HFFc6 (cell line): Measurements from ENCODE around the gene FMN2. TPM values are rescaled to one million over a fixed set of nuclear protein-coding genes. Genes with fewer than 3 reads are reported as not detected.

Experiments used
- DNase-seq: peaks from one replicate; pipeline ENCODE4 v3.0.0-alpha.2; 2018
- H3K27ac Mint-ChIP-seq: 2 replicates; pipeline ENCODE4 v1.8.0; 2020; ENCODE audit warnings: mild to moderate bottlenecking, mixed read lengths
- H3K27me3 Mint-ChIP-seq: 2 replicates; pipeline ENCODE4 v1.8.0; 2021; ENCODE audit warnings: mild to moderate bottlenecking, moderate library complexity, mixed read lengths; ENCODE audit not compliant: insufficient read depth
- H3K36me3 Mint-ChIP-seq: 2 replicates; pipeline ENCODE4 v1.8.0; 2021; ENCODE audit warnings: low read depth, mixed read lengths
- H3K4me1 Mint-ChIP-seq: 2 replicates; pipeline ENCODE4 v1.8.0; 2020; ENCODE audit warnings: low read depth, mixed read lengths
- H3K4me3 Mint-ChIP-seq: 2 replicates; pipeline ENCODE4 v1.8.0; 2020; ENCODE audit warnings: mild to moderate bottlenecking, moderate library complexity, mixed read lengths
- H3K9me3 Mint-ChIP-seq: 2 replicates; pipeline ENCODE4 v1.8.0; 2020; ENCODE audit warnings: mild to moderate bottlenecking, mixed read lengths
- total RNA-seq, 6 experiments: library from RNA; stranded (reverse); fragmentation: NEBNext Ultra II Directional; extraction: Animal tissue kit (Norgen Biotek cat#: 25700); gene quantifications; 2 replicates in 1 of 6; 3 replicates in 5 of 6; pipeline ENCODE4 v1.2.3, GENCODE V29; 2021
- TF ChIP-seq, protein P1 (sequence below): fragments of 200-600 bp; sonication (generic); IDR thresholded peaks from 2 replicates; pipeline ENCODE4 v1.5.0; 2021; ENCODE audit warnings: antibody characterized with exemption, mild to moderate bottlenecking

The FMN2 gene
- total RNA-seq, 6 experiments from 2014 or later, result 82.6 to 115 (median 96.4) TPM

DNA sequence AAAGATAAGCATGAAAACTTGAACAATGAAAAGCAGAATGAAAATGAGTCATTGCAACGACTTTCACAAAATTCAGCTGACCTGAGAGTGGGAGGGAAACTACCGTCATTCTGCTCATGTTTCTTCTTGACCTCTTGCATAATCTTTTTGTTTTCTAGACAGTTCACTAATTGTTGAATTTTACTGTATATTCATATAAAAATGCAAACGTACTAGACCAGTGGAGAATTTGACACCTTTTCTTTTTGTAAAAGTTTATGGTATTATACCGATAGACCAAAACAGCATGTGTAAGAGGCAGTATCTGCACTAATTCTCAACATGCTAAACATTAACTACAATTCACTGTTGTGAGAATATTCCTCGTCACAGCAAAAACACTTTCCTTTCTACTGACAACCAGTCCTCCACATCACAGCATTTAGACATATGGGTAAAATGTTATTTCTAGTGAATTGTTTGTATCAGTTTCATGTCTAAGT lies 382.5 kb downstream of the FMN2 start:
- Mint-ChIP-seq H3K36me3 (peaks cover 74% of the 10 kb centered on the region), H3K27me3 (peaks cover 35% of the 10 kb centered on the region), H3K9me3 (peaks cover 22% of the 10 kb centered on the region), H3K4me1 (peaks cover 34% of the 10 kb centered on the region), H3K4me3 (no peak overlapping the region), H3K27ac (peak overlapping the region; percentile 64; the same call in 1 of the 2 replicates)
- DNase-seq, result no peak
- TF ChIP-seq, protein P1, sequence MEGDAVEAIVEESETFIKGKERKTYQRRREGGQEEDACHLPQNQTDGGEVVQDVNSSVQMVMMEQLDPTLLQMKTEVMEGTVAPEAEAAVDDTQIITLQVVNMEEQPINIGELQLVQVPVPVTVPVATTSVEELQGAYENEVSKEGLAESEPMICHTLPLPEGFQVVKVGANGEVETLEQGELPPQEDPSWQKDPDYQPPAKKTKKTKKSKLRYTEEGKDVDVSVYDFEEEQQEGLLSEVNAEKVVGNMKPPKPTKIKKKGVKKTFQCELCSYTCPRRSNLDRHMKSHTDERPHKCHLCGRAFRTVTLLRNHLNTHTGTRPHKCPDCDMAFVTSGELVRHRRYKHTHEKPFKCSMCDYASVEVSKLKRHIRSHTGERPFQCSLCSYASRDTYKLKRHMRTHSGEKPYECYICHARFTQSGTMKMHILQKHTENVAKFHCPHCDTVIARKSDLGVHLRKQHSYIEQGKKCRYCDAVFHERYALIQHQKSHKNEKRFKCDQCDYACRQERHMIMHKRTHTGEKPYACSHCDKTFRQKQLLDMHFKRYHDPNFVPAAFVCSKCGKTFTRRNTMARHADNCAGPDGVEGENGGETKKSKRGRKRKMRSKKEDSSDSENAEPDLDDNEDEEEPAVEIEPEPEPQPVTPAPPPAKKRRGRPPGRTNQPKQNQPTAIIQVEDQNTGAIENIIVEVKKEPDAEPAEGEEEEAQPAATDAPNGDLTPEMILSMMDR, result no peak

DNA sequence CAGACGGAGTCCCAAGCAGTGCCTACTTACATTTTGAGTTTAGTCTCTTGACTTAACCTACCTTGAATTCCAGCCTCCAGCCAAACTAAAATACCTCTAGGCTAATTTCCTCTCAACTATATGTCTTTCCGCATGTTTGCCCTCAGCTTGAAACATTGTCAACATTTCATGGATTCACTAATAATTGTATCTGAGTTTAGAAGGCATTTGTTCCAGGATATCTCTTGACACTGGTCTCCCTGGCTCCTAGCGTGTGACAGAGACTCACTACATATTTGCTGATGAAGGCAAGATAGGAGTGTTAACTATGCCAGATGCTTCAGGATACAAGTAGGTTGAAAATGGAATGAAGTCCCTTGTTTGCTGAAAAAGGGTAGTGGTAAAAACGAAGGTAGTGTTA lies 384.1 kb downstream of the FMN2 start:
- no peak for DNase-seq
- TF ChIP-seq, protein P1, result no peak
- H3K27me3 Mint-ChIP-seq, result peaks cover 38% of the 10 kb centered on the region
- no peak overlapping the region; the same call in 1 of the 2 replicates for H3K4me3 Mint-ChIP-seq
- H3K36me3 Mint-ChIP-seq, result peaks cover 63% of the 10 kb centered on the region
- H3K27ac Mint-ChIP-seq, result no peak overlapping the region
- H3K4me1 Mint-ChIP-seq, result peaks cover 23% of the 10 kb centered on the region
- peaks cover 26% of the 10 kb centered on the region for H3K9me3 Mint-ChIP-seq

DNA sequence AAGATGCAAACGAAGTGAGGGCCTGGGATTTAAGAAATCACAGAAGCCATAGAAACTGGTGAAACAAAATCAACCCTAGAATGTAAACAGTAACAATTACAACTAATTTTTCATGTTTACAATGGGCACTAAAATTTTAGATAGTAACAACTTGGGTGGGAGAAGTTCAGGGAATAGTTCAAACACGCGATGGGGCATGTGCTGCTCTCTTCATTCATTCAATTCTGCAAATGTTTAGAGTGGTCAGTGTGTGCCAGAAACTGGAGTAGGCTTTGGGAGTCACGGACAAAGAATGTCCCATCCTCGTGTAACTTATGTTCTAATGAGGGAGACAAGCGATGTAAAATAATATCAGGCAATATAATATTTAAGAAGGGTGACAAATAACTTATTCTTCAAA lies 386.9 kb downstream of the FMN2 start:
- H3K27me3 Mint-ChIP-seq, result peaks cover 27% of the 10 kb centered on the region

DNA sequence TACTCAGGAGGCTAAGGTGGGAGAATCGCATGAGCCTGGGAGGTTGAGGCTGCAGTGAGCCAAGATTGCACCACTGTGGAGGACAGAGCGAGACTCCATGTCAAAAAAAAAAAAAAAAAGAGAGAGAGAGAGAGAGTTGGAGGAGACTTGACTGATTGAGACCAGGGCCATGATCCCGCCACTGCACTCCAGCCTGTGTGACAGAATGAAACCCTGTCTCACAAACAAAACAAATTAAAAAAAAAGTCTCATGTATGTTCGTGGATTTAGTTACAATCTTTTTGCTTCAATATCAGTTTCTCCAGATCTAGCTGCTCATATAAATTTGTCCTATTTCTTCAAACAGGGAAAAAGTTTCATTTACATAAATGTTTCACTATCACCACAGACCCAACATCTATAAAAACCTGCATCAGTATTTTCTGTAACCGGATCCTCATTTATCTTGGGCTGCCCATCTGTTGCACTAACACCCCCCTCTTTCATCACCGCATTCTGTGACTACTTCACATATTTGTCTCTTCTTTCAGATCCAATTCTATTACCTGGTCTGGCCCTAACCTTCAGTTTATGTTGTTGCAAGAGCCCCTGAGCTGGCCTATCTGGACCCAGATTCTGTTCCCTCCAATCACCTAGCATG lies 393.2 kb downstream of the FMN2 start:
- H3K27me3 Mint-ChIP-seq, result peaks cover 4% of the 10 kb centered on the region
- peaks cover 9% of the 10 kb centered on the region for H3K4me1 Mint-ChIP-seq
- DNase-seq, result no peak
- no peak overlapping the region for H3K27ac Mint-ChIP-seq
- TF ChIP-seq, protein P1, result no peak
- H3K9me3 Mint-ChIP-seq, result no peaks in the 10 kb centered on the region
- H3K4me3 Mint-ChIP-seq, result no peak overlapping the region
- H3K36me3 Mint-ChIP-seq, result no peaks in the 10 kb centered on the region

More for the DNA sequence above, 386.9 kb downstream of the FMN2 start:
- Mint-ChIP-seq H3K4me3 (0 out of 2 replicates have a peak overlapping the region, but pooled peaks have one; percentile 1), H3K9me3 (peaks cover 26% of the 10 kb centered on the region), H3K4me1 (peaks cover 14% of the 10 kb centered on the region), H3K36me3 (peaks cover 50% of the 10 kb centered on the region), H3K27ac (peak overlapping the region; percentile 58)
- TF ChIP-seq, protein P1, result no peak
- no peak for DNase-seq

DNA sequence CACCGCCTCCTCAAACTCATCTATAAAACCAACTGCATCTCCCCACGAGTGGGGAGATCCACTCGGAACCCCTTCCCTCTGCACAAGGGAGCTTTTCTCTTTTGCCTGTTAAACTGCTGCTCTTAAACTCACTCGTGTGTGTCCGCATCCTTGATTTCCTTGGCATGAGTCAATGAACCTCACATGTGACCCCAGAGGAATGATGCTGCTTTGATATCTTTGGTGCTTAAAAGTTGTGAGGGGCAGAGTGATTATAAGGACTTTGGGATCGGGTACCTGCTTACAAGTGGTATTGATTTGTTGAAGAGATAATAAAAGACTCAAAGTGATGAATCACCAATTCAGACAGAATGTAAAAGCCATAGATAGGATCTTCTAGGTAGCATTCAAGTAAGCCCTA lies 394.9 kb downstream of the FMN2 start:
- Mint-ChIP-seq H3K4me3 (no peak overlapping the region), H3K9me3 (no peaks in the 10 kb centered on the region), H3K27me3 (peaks cover 4% of the 10 kb centered on the region), H3K27ac (no peak overlapping the region), H3K36me3 (peaks cover 6% of the 10 kb centered on the region; the same call in 1 of the 2 replicates), H3K4me1 (peaks cover 20% of the 10 kb centered on the region)
- no peak for DNase-seq
- TF ChIP-seq, protein P1, result no peak
